ENCODE measurements around the gene MYO15B.

MYO15B gene

DNA sequence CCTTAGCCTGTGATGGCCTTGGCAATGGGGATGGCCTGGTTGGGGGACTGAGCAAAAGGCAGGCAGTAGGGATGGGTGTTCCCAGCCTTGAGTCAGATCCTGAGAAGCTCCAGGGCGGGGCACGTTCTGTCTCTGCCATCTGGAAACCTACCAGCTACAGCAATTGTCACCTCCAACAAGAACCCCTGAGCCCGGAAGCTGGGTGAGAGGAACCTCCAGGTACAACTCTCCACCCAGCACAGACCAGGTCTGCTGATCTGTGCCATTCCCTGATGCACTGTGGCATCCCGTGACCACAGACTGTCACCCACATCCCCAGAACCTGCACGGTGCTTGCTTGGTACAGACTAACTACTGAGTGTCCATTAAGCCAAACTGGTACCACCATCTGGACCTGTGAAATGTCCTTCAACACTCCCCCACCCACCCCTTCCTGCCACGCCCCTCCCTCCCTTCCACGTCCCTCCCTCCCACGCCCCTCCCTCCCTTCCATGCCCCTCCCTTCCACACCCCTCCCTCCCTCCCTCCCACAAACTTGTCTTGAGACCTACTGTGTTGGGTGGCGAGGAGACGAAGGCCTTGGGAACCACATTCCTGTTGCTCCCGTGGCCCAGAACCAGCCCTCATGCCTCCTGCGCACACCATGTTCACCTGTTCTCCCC, 16.6 kb downstream of the MYO15B start:
- DNase-seq, result no peak

DNA sequence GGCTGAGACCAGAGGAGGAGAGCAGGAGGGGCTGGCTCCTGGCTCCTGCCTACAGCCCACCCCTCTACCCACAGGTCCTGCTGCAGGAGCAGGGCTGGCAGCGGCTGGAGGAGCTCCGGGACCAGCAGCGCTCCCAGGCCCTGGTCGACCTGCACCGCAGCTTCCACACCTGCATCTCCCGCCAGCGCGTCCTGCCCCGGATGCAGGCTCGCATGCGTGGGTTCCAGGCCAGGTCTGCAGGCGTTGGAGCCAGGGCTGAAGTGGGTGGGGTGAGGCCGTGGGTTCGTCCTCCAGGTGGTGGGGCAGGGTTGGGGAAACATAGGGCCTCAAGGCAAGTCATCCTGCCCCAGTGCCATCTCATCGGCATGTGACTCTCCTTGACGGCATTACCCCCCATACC, 18.2 kb downstream of the MYO15B start:
- no peak for DNase-seq

DNA sequence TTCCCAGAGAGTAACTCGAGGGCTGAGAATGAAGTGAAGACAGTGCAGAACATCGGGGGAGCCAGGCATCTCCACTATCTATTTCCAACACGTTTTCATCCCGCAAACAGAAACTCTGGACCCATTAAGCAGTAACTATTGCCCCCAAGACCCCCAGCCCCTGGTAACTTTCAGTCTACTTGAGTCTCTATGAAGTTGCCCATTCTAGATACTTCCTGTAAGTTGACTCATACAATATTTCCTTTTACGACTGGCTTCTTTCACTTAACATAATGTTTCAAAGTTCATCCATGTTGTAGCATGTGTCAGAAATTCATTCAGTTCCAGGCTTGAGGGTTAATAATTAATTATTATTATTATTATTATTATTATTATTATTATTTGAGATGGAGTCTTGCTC, 19.5 kb downstream of the MYO15B start:
- DNase-seq, result no peak

DNA sequence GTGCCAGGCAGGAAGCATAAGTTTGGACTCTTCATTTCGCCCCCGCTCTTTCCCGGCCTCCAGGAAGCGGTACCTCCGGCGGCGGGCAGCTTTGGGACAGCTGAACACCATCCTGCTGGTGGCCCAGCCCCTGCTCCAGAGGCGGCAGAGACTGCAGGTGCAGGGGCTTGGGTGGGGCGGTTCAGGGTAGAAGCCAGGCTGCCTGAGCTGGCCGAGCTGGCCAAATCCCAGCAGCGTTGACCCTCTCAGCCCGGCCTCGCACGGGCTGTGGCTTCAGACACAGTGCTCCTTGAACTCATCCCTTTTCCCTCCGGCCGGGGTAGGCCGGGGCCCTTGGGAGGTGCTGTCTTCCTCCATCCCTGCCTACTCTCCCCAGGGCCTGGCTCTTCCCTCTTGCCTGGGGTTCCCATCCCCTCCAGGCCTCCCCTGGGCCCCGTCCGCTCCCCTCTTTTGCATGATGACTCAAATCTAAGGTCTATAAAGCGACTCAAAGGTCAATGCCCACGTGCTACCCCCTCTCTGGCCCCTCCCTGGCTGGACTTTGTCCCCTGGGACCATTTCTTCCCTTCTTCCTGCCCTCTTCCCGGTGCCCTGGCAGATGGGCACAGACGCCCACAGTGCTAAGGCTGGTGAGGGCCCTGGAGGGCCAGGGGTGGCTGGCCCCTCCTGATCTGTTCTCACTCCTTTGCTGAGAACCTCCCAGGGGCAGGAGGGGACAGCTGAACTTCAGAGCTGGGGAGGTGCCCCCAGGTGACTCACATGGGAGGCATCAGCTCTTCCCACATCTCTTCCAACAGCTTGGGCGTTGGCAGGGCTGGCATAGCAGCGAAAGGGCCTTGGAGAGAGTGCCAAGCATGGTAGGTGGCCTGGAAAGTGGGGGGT, 22.7 kb downstream of the MYO15B start:
- DNase-seq, result no peak

DNA sequence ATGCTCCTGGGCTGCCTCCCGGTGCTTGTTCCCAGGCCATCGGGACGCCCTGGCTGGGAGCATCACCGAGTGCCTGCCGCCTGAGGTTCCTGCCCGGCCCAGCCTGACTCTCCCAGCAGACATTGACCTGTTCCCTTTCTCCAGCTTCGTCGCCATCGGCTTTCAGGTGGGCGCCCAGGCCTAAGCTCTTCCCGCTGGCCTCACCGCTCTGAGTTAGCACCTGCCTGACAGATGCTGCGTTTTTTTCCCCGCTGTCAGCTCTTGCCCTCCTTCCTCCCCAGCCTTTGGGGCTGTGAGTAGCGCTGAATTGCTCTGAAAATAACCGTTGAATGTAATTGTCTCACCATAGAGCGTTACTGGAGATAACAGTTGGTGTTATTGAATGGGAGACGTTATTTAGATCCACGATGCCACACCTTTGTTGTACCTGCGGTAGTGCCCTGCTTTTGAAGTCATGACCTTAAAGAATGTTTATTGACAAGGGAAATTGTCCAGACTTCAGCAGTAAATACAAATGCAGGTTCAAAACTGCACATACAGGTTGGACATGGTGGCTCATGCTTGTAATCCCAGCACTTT, 24.3 kb downstream of the MYO15B start:
- no peak for DNase-seq

DNA sequence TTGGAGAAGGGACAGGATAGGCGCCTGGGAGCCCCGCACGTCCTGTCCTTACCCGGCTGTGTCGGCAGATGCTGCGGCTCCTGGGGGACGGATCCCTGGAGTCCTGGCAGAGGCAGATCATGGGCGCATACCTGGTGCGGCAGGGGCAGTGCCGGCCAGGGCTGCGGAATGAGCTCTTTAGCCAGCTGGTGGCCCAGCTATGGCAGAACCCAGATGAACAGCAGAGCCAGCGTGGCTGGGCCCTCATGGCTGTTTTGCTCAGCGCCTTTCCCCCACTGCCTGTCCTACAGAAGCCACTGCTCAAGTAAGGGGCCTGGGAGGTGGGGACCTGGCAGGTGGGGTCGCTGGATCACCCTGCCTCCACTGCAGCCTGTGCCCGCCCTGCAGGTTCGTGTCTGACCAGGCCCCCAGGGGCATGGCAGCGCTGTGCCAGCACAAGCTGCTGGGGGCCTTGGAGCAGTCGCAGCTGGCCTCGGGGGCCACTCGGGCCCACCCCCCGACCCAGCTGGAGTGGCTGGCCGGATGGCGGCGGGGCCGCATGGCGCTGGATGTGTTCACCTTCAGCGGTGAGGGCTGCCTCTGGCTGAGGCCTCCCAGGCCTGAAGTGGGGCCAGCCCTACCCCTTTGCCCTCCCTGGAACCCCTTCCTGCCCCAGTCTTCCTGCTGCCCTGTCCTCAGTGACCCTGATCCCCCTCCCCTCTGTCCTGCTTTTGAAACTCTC, 25.5 kb downstream of the MYO15B start:
- no peak for DNase-seq

DNA sequence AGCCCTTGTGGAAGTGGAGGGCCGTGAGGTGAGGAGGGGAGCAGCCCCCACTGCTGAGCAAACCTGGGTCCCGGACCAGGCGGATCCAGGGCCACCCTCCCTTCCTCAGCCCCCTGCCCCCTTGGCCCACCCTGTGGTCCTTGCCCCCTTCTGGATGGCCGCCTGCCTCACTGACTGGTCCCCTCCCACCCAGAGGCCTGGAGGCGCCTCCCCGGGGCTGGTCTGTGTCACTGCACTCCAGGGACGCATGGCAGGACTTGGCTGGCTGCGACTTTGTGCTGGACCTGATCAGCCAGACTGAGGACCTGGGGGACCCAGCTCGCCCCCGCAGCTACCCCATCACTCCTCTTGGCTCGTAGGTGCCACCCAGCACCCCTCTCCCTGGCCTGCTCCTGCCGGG, 26.4 kb downstream of the MYO15B start:
- DNase-seq, result no peak

DNA sequence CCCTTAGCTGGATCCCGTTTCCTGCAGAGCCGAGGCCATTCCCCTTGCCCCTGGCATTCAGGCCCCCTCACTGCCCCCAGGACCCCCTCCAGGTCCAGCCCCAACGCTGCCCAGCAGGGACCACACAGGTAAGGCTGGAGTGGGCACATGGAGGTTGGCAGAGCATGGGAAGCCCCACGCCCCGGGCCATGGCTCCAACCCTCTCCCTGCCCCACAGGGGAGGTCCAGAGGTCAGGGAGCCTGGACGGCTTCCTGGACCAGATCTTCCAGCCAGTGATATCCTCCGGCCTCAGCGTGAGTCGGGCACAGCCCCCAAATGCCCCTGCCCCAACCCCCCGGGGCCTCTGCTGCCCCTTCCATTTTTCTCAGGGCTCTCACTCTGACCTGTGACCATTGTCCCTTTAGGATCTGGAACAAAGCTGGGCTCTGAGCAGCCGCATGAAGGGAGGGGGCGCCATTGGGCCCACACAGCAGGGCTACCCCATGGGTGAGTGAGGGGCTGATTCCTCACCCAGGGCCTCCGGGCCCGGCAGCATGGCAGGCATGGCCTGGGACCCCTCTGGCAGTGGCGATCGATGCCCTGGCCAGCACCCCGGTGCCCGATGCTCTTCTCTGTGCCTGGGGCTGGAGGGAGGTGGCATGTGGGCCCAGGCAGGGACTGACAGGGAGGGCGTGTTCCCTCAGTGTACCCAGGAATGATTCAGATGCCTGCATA, 27.1 kb downstream of the MYO15B start:
- DNase-seq, result no peak

DNA sequence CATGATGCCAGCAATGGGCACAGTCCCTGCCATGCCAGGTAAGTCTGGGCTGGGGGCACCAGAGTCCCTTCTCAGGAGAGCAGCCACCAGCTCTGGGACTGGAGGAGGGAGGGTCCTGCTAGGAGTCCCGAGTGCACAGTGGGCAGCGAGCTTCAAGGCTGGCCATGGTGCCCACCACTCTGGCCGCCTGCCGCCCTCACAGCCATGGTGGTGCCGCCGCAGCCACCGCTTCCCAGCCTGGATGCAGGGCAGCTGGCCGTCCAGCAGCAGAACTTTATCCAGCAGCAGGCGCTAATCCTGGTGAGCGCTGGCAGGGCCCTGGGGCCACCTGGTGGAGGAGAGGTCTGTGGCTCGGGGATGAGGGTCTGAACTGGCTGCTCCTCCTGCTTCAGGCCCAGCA, 27.7 kb downstream of the MYO15B start:
- DNase-seq, result no peak

DNA sequence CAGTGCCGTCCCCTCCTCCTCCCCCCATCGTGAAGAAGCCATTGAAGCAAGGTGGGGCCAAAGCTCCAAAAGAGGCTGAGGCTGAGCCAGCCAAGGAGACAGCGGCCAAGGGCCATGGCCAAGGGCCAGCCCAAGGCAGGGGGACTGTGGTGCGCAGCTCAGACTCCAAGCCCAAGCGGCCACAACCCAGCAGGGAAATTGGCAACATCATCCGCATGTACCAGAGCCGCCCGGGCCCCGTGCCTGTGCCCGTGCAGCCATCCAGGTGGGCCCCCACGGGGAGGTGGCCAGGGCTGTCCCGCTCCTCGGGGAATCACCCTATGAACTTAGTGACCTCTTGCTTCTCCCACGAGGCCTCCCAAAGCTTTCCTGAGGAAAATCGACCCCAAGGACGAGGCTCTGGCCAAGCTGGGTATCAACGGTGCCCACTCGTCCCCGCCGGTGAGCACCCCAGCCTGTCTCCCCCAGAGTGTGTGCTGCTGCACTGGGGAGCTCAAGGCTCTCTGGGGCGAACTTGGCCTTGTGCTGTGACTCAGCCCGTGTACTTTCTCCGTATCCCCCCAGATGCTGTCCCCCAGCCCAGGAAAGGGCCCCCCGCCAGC, 29.0 kb downstream of the MYO15B start:
- DNase-seq, result no peak

DNA sequence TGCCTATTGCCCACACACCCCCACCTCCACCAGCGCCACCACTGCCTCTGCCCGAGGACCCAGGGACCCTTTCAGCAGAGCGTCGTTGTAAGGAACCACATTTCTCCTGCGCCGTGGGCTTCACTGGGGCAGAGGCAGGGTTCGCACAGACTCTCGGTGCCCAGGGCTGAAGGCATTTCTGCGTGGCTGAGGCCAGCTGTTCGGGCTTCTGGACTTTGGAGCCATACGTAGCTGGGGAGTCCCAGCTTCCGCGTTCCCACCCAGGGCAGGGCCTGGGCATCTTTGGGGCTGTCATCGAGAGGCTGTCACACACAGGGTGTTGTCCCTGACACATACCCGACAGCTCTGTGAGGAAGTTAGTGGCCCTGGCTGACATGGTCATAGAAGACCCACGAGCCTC, 29.6 kb downstream of the MYO15B start:
- DNase-seq, result no peak

DNA sequence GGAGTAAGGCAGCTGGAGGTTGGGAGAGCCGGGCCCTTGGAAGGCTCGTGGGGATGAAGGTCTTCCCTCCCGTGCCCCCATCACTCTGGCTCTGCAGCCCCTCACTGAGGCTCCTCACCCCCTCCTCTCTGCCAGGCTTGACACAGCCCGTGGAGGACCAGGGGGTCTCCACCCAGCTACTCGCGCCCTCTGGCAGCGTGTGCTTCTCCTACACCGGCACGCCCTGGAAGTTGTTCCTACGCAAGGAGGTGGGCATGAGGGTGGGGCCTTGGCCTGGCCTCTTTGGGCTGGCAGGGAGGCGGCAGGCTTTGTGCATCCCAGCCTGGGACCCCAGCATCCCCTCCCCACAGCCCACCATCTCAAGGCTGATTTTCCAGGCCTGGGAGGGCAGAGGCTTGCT, 30.1 kb downstream of the MYO15B start:
- DNase-seq, result no peak

DNA sequence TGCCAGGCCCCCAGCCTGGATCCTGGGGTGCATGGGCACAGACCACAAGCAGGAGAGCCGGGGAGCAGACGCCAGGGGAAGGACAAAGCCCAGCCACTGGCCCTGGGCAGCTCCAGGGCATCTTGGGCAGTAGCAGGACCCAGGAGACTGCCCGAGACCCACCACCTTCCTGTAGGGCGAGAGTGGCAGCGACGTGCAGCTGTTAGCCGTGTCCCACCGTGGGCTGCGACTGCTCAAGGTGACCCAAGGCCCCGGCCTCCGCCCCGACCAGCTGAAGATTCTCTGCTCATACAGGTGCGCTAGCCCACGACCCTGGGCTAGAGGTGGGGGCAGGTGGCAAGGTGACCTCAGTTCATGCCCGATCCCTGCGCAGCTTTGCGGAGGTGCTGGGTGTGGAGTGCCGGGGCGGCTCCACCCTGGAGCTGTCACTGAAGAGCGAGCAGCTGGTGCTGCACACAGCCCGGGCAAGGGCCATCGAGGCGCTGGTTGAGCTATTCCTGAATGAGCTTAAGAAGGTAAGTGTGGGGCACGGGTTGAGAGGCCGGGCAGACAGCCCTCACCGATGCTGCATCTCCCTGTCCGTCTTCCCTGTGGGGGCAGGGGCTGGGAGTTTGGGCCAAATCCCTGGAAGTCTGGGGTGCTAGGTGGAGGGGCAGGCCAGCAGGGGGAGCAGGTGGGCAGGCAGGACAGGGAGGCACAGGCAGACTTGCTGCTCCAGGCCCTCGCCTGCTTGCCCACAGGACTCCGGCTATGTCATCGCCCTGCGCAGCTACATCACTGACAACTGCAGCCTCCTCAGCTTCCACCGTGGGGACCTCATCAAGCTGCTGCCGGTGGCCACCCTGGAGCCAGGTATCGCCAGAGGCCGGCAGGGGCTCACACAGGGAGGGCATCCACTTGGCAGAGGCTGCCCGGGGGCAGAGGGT, 32.2 kb downstream of the MYO15B start:
- peak in 1 of 2 experiments; percentile 36 for DNase-seq

DNA sequence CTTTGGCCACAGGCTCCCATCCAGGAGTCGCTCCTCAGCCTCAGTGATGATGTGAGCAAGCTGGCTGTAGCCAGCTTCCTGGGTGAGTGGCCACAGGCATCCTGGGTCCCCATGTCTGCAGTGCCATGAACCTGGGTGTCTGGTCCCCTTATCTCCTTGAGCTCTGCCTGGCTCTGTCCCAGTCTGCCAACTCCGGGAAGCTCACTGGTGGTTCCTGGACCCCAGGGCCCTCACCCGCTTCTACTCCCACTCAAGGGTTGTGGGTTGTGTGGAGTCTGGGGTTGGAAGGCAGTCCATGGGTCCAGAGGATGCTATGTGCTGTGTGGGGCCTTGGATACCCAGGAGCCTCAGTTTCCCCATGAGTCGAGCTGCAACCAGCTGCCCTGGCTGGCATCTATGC, 33.9 kb downstream of the MYO15B start:
- DNase-seq, result no peak

DNA sequence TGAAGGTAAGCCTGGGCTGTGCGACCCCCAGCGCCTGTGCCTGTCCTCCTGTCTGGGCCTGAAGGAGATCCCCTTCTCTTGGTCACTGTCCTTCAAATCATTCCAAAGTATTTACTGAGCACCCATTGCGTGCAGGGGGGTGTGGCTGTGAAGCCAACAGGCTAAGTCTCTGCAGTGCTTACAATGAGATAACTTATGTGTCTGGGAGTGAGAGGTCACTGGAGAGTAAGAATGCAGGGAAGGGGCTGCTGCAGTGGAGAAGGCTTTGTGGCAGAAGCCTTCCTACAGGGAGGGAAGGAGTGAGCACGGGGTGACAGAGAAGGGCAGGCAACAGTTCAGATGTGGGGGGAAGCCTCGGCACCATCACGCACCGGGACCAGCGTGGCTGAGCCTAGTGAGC, 34.5 kb downstream of the MYO15B start:
- no peak for DNase-seq

DNA sequence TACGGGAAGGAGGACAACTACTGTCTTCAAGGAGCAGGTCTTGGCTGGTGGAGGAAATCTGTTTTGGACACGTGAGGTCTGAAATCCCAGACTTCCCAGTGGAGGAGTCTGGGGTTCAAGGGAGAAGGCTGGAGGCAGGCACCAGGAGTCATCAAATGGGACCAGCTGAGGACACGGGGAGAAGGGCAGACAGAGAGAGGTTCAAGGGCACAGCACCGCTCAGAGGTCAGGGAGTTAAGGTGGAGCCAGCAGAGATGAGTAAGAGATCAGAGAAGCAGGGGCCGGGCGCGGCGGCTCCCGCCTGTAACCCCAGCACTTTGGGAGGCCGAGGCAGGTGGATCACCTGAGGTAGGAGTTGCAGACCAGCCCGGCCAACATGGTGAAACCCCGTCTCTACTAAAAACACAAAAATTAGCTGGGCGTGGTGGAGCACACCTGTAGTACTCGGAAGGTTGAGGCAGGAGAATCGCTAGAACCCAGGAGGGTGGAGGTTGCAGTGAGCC, 35.2 kb downstream of the MYO15B start:
- no peak for DNase-seq

DNA sequence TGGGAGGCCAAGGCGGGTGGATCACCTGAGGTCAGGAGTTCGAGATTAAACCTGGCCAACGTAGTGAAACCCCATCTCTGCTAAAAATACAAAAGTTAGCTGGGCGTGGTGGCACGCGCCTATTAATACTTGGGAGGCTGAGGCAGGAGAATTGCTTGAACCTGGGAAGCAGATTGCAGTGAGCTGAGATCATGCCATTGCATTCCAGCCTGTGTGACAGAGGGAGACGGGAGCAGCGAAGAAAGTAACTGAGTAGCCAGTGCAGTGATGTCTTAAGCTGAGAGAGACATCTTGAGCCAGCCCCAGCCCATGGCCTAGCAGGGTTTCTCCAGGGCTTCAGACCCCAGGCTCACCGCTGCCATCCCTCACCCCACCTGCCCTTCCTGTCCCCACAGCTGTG, 35.8 kb downstream of the MYO15B start:
- no peak for DNase-seq

DNA sequence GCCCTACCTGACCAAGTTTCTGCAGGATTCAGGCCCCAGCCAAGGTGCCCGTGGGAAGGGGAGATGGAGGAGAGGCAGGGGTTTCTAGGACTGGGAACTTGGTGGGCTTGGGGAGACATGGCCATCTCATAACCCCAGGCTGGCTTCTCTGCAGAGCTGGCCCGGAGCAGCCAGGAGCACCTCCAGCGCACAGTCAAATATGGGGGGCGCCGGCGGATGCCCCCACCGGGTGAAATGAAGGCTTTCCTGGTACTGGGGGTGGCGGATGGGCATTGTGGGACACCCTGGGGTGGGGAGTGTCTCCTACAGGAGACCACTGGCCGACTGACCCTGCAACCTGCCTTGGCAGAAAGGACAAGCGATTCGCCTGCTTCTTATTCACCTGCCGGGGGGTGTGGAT, 36.4 kb downstream of the MYO15B start:
- no peak for DNase-seq

DNA sequence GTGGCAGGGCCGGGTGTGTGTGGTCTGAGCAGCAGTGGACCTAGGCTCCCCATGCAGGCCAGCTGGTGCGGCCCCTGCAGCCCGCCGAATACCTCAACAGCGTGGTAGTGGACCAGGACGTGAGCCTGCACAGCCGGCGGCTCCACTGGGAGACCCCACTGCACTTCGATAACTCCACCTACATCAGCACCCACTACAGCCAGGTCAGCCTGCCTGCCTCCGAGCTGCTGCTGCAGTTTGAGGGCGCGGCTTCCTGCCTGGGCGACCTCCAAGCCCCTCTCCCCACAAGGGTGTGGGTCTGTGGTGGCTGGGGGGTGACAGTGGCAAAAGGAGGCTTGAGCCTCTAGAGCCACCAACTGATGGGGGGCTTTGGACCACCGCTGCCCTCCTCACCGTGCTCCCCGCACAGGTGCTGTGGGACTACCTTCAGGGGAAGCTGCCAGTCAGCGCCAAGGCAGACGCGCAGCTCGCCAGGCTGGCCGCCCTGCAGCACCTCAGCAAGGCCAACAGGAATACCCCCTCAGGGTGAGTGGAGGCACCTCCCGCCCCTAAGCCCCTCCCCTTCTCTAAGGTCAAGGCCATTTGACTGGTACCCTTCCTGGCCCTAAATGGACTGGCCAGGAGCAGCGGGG, 37.2 kb downstream of the MYO15B start:
- DNase-seq, result no peak

DNA sequence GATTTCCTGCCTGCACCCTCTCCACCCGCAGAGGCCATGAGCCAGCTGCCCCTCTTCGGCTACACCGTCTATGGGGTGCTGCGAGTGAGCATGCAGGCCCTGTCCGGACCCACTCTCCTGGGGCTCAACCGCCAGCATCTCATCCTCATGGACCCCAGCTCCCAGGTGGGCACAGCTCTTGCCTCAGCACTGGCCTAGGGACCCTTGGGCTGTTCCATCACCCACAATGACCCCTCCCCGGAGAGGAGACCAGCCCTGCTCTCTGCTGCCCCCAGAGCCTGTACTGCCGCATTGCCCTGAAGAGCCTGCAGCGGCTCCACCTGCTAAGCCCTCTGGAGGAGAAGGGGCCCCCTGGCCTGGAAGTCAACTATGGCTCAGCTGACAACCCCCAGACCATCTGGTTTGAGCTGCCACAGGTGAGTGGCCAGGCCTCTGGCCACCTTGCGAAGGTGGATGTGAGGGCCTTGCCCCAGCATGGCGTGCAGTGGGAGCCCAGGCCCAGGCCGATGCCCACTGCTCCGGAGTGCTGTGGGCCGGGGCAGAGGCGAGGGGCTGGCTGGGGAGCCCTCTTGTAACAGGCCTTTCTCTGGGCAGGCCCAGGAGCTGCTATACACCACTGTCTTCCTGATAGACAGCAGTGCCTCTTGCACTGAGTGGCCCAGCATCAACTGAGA, 38.4 kb downstream of the MYO15B start:
- DNase-seq, result peak in 1 of 2 experiments; percentile 34

Measured in AML-193 (cell line).